ENCODE data around the gene PRPF40B.
"Not testable (repeated sequence)": the region's sequence is repeated elsewhere in the genome, so short reads cannot be mapped to it uniquely, and the experiment has no call there.

Gene PRPF40B

GRCh38 chr12:49609059-49609874, 14.1 kb upstream of the PRPF40B start:
- Histone ChIP-seq H3K27me3 (ENCODE audit: control insufficient read depth in 1 of 2, insufficient read depth in 2 of 2, low read length in 2 of 2) (no peaks in the 10 kb centered on the region), H3K9me3 (ENCODE audit: control insufficient read depth in 1 of 2, low read length in 2 of 2) (no peaks in the 10 kb centered on the region), H3K27ac (ENCODE audit: low read depth, low read length) (no peak overlapping the region), H3K4me3 (ENCODE audit: low read depth in 1 of 2, low read length in 2 of 2) (no peak overlapping the region), H3K36me3 (ENCODE audit: control insufficient read depth in 1 of 2, insufficient read depth in 2 of 2, low read length in 2 of 2) (no peaks in the 10 kb centered on the region), H3K9ac (ENCODE audit: low read depth in 1 of 2, low read length in 2 of 2) (no peak overlapping the region), H3K4me1 (ENCODE audit: control insufficient read depth in 1 of 2, insufficient read depth in 2 of 2, low read length in 2 of 2) (no peaks in the 10 kb centered on the region)

DNA sequence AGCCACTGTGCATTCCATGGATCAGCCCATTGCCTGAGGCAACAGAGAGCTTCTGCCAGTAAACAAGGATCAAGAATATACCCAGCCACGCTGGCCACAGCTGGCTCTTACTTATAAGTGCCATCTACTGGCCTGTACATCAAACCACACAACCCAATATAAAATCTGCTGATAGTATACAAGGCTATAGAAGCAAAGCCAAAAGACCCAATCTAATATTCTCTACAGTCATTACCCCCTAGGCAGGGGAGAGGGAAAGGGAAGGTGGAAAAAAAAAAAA, 13.5 kb upstream of the PRPF40B start:
- no peak overlapping the region for H3K27ac ChIP-seq (ENCODE audit: low read depth, low read length)
- H3K27me3 ChIP-seq (ENCODE audit: control insufficient read depth in 1 of 2, insufficient read depth in 2 of 2, low read length in 2 of 2): no peaks in the 10 kb centered on the region
- no peak overlapping the region for H3K4me3 ChIP-seq (ENCODE audit: low read depth in 1 of 2, low read length in 2 of 2)
- H3K4me1 ChIP-seq (ENCODE audit: control insufficient read depth in 1 of 2, insufficient read depth in 2 of 2, low read length in 2 of 2): no peaks in the 10 kb centered on the region
- H3K36me3 ChIP-seq (ENCODE audit: control insufficient read depth in 1 of 2, insufficient read depth in 2 of 2, low read length in 2 of 2): no peaks in the 10 kb centered on the region
- no peak overlapping the region for H3K9ac ChIP-seq (ENCODE audit: low read depth in 1 of 2, low read length in 2 of 2)
- H3K9me3 ChIP-seq (ENCODE audit: control insufficient read depth in 1 of 2, low read length in 2 of 2): no peaks in the 10 kb centered on the region

DNA sequence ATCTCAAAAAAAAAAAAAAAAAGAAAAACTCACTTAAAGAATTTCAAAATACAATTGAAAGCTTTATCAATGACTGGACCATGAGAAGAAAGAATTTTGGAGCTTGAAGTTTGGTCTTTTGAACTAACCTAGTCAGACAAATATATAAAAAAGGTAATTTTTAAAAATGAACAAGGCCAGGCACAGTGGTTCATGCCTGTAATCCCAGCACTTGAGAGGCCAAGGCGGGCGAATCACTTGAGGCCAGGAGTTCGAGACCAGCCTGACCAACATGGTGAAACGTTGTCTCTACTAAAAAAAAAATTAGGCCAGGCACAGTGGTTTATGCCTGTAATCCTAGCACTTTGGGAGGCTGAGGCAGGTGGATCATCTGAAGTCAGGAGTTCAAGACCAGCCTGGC, 12.6 kb upstream of the PRPF40B start:
- not testable (repeated sequence) for H3K4me3 ChIP-seq (ENCODE audit: low read depth in 1 of 2, low read length in 2 of 2); H3K9ac ChIP-seq (ENCODE audit: low read depth in 1 of 2, low read length in 2 of 2); H3K36me3 ChIP-seq (ENCODE audit: control insufficient read depth in 1 of 2, insufficient read depth in 2 of 2, low read length in 2 of 2); H3K27me3 ChIP-seq (ENCODE audit: control insufficient read depth in 1 of 2, insufficient read depth in 2 of 2, low read length in 2 of 2); H3K27ac ChIP-seq (ENCODE audit: low read depth, low read length); H3K4me1 ChIP-seq (ENCODE audit: control insufficient read depth in 1 of 2, insufficient read depth in 2 of 2, low read length in 2 of 2); H3K9me3 ChIP-seq (ENCODE audit: control insufficient read depth in 1 of 2, low read length in 2 of 2)

DNA sequence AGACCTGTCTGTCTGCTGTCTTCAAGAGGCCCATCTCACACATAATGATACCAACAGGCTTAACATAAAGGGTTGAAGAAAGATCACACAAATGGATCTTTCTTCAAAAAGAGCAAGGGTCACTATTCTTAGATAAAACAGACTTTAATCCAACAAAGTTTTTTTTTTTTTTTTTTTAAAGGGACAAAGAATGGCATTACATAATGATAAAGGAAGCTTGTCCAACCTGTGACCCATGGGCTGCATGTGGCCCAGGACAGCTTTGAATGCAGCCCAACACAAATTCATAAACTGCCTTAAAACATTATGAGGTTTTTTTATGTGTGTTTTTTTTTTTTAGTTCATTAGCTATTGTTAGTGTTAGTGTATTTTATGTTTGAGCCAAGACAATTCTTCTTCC, 11.2 kb upstream of the PRPF40B start:
- Histone ChIP-seq H3K4me3 (ENCODE audit: low read depth in 1 of 2, low read length in 2 of 2) (no peak overlapping the region), H3K27ac (ENCODE audit: low read depth, low read length) (no peak overlapping the region), H3K27me3 (ENCODE audit: control insufficient read depth in 1 of 2, insufficient read depth in 2 of 2, low read length in 2 of 2) (no peaks in the 10 kb centered on the region), H3K9ac (ENCODE audit: low read depth in 1 of 2, low read length in 2 of 2) (no peak overlapping the region), H3K36me3 (ENCODE audit: control insufficient read depth in 1 of 2, insufficient read depth in 2 of 2, low read length in 2 of 2) (no peaks in the 10 kb centered on the region), H3K4me1 (ENCODE audit: control insufficient read depth in 1 of 2, insufficient read depth in 2 of 2, low read length in 2 of 2) (no peaks in the 10 kb centered on the region), H3K9me3 (ENCODE audit: control insufficient read depth in 1 of 2, low read length in 2 of 2) (no peaks in the 10 kb centered on the region)

GRCh38 chr12:49615725-49616124, 7.6 kb upstream of the PRPF40B start:
- H3K9me3 ChIP-seq (ENCODE audit: control insufficient read depth in 1 of 2, low read length in 2 of 2): no peaks in the 10 kb centered on the region
- H3K27ac ChIP-seq (ENCODE audit: low read depth, low read length): no peak overlapping the region
- no peaks in the 10 kb centered on the region for H3K4me1 ChIP-seq (ENCODE audit: control insufficient read depth in 1 of 2, insufficient read depth in 2 of 2, low read length in 2 of 2)
- H3K27me3 ChIP-seq (ENCODE audit: control insufficient read depth in 1 of 2, insufficient read depth in 2 of 2, low read length in 2 of 2): no peaks in the 10 kb centered on the region
- H3K36me3 ChIP-seq (ENCODE audit: control insufficient read depth in 1 of 2, insufficient read depth in 2 of 2, low read length in 2 of 2): no peaks in the 10 kb centered on the region
- no peak overlapping the region for H3K4me3 ChIP-seq (ENCODE audit: low read depth in 1 of 2, low read length in 2 of 2)
- no peak overlapping the region for H3K9ac ChIP-seq (ENCODE audit: low read depth in 1 of 2, low read length in 2 of 2)

GRCh38 chr12:49616533-49617219, 6.7 kb upstream of the PRPF40B start:
- Histone ChIP-seq H3K9me3 (ENCODE audit: control insufficient read depth in 1 of 2, low read length in 2 of 2) (no peaks in the 10 kb centered on the region), H3K9ac (ENCODE audit: low read depth in 1 of 2, low read length in 2 of 2) (no peak overlapping the region), H3K4me1 (ENCODE audit: control insufficient read depth in 1 of 2, insufficient read depth in 2 of 2, low read length in 2 of 2) (peaks cover 3 to 6% of the 10 kb centered on the region in 2 donors), H3K36me3 (ENCODE audit: control insufficient read depth in 1 of 2, insufficient read depth in 2 of 2, low read length in 2 of 2) (no peaks in the 10 kb centered on the region), H3K27ac (ENCODE audit: low read depth, low read length) (no peak overlapping the region), H3K27me3 (ENCODE audit: control insufficient read depth in 1 of 2, insufficient read depth in 2 of 2, low read length in 2 of 2) (no peaks in the 10 kb centered on the region), H3K4me3 (ENCODE audit: low read depth in 1 of 2, low read length in 2 of 2) (no peak overlapping the region)

GRCh38 chr12:49618576-49618975, 4.8 kb upstream of the PRPF40B start:
- H3K4me1 ChIP-seq (ENCODE audit: control insufficient read depth in 1 of 2, insufficient read depth in 2 of 2, low read length in 2 of 2): peaks cover 12 to 17% of the 10 kb centered on the region in 2 donors
- H3K27me3 ChIP-seq (ENCODE audit: control insufficient read depth in 1 of 2, insufficient read depth in 2 of 2, low read length in 2 of 2): no peaks in the 10 kb centered on the region
- no peak overlapping the region for H3K4me3 ChIP-seq (ENCODE audit: low read depth in 1 of 2, low read length in 2 of 2)
- H3K9me3 ChIP-seq (ENCODE audit: control insufficient read depth in 1 of 2, low read length in 2 of 2): no peaks in the 10 kb centered on the region
- no peaks in the 10 kb centered on the region for H3K36me3 ChIP-seq (ENCODE audit: control insufficient read depth in 1 of 2, insufficient read depth in 2 of 2, low read length in 2 of 2)
- H3K27ac ChIP-seq (ENCODE audit: low read depth, low read length): no peak overlapping the region
- H3K9ac ChIP-seq (ENCODE audit: low read depth in 1 of 2, low read length in 2 of 2): no peak overlapping the region

DNA sequence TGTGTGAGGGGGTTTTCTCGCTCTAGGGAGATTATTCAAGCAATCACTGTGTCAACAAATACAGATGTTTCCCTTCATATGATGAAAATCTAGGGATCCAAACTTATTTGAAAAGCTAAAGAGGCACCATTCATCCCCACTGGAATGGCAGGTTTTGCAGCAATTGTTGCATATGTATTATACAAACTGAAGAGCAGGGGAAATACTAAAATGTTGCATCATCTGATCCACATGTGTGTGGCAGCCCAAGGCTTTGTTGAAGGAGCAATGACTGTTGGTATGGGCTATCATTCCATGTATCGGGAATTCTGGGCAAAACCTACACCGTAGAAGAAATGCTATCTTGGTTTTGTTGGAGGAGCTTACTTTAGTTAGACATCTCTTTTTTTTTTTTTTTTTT, 4.1 kb upstream of the PRPF40B start:
- H3K9ac ChIP-seq (ENCODE audit: low read depth in 1 of 2, low read length in 2 of 2): no peak overlapping the region
- H3K4me1 ChIP-seq (ENCODE audit: control insufficient read depth in 1 of 2, insufficient read depth in 2 of 2, low read length in 2 of 2): peaks cover 12 to 17% of the 10 kb centered on the region in 2 donors
- H3K27me3 ChIP-seq (ENCODE audit: control insufficient read depth in 1 of 2, insufficient read depth in 2 of 2, low read length in 2 of 2): no peaks in the 10 kb centered on the region
- H3K36me3 ChIP-seq (ENCODE audit: control insufficient read depth in 1 of 2, insufficient read depth in 2 of 2, low read length in 2 of 2): no peaks in the 10 kb centered on the region
- no peak overlapping the region for H3K4me3 ChIP-seq (ENCODE audit: low read depth in 1 of 2, low read length in 2 of 2)
- no peak overlapping the region for H3K27ac ChIP-seq (ENCODE audit: low read depth, low read length)
- no peaks in the 10 kb centered on the region for H3K9me3 ChIP-seq (ENCODE audit: control insufficient read depth in 1 of 2, low read length in 2 of 2)

DNA sequence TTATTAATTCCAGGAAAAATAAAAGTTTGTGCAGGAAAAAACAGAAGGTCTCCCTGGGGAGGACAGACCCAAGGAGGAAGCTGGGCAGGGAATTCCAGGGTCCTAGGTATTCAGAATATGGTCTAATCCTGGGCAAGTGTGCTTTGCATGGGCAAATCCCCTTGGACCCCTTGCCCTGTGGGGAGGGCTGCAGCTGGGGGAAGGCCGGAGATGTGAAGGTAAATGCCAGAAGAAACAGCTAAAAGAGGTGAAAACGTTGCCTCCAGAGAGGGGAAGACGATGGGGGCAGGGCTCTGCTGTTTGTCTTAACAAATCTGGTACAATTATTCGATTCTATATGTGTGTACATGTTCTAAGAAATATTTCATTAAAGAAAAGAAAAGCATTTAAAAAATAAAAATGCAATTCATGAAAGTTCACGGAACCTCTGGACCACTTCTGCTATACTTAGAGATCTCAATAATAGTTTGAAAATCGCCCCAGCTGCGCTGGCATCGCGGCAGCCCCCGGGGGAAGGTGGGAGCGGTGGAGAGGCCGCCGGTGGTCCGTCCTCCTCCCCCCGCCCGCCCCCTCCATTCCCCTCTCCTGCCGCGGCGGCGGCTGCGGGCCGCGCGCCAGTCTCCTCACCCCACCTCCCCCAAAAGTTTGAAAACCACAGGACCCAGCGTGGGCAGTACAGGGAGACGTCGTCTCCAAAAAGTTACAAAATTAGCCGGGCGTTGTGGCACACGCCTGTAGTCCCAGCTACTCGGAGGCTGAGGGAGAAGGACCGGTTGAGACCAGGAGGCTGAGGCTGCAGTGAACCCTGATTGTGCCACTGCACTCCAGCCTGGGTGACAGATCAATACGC, 1.5 kb upstream of the PRPF40B start:
- Histone ChIP-seq H3K36me3 (ENCODE audit: control insufficient read depth in 1 of 2, insufficient read depth in 2 of 2, low read length in 2 of 2) (no peaks in the 10 kb centered on the region), H3K9ac (ENCODE audit: low read depth in 1 of 2, low read length in 2 of 2) (peak overlapping the region; percentile 65 to 71), H3K27me3 (ENCODE audit: control insufficient read depth in 1 of 2, insufficient read depth in 2 of 2, low read length in 2 of 2) (no peaks in the 10 kb centered on the region), H3K4me3 (ENCODE audit: low read depth in 1 of 2, low read length in 2 of 2) (peak overlapping the region; percentile 75 to 81), H3K4me1 (ENCODE audit: control insufficient read depth in 1 of 2, insufficient read depth in 2 of 2, low read length in 2 of 2) (peaks cover 12 to 17% of the 10 kb centered on the region in 2 donors), H3K9me3 (ENCODE audit: control insufficient read depth in 1 of 2, low read length in 2 of 2) (no peaks in the 10 kb centered on the region), H3K27ac (ENCODE audit: low read depth, low read length) (no peak overlapping the region)

DNA sequence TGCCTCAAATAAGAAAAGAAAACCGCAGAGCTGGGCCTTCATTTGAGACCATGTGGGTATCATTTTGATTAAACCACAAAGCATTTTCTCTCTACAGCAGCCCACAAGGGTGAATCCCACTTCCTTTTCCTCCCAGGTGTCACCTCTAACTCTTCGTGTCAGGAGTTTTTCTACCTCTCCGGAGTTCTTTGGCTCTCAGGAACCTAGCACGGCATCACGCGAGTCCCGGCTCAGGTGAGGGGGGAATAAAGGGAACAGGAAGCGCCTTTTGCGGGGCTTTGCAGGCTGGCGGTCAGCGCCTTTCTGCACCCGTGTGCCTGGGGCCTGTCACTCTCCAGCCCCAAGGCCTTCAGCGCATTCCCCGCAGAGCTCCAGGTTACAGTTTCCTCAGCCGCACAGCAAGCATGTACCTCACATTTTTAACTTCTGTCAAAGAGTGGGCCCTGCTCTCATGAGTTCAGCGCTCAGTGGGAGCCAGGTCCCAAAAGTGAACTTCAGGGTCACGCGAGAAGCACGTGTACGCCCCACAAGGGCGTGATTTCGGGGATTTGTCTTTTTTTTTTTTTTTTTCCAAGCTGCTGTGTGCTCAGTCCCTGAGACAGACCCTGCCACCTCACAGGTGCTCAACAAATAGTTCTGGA, 740 bp upstream of the PRPF40B start:
- Histone ChIP-seq H3K36me3 (ENCODE audit: control insufficient read depth in 1 of 2, insufficient read depth in 2 of 2, low read length in 2 of 2) (no peaks in the 10 kb centered on the region), H3K9me3 (ENCODE audit: control insufficient read depth in 1 of 2, low read length in 2 of 2) (no peaks in the 10 kb centered on the region), H3K27me3 (ENCODE audit: control insufficient read depth in 1 of 2, insufficient read depth in 2 of 2, low read length in 2 of 2) (no peaks in the 10 kb centered on the region), H3K4me1 (ENCODE audit: control insufficient read depth in 1 of 2, insufficient read depth in 2 of 2, low read length in 2 of 2) (peaks cover 12 to 17% of the 10 kb centered on the region in 2 donors), H3K4me3 (ENCODE audit: low read depth in 1 of 2, low read length in 2 of 2) (peak overlapping the region; percentile 75 to 81), H3K27ac (ENCODE audit: low read depth, low read length) (no peak overlapping the region), H3K9ac (ENCODE audit: low read depth in 1 of 2, low read length in 2 of 2) (peak overlapping the region; percentile 65 to 71)

Measured in duodenal mucosa (tissue), 2 donors.